Adrenal gland (tissue), 5 donors: ENCODE results near the gene METTL21A.

Experiments
- POLR2A ChIP-seq, 2 donors: fragments of 450-650 bp; IDR thresholded peaks; one replicate each; pipeline ENCODE4 v1.6.1; 2017; ENCODE audit warnings: antibody characterized with exemption in 2 of 2, mild to moderate bottlenecking in 2 of 2, moderate library complexity in 1 of 2
- TF ChIP-seq, protein P1 (sequence below), 6 experiments: fragments of 450-650 bp in 4 of 6; fragments of 200-600 bp in 2 of 6; sonication (generic) in 1 of 6; IDR thresholded peaks; 1 replicate in 5 of 6; 2 replicates in 1 of 6; pipeline versions ENCODE4 v1.5.1 to v1.8.0; 2016 to 2021; ENCODE audit warnings: antibody characterized with exemption in 6 of 6, mild to moderate bottlenecking in 2 of 6, moderate library complexity in 1 of 6
- donor health status: DM: no; HTN: no; CAD: no.

DNA sequence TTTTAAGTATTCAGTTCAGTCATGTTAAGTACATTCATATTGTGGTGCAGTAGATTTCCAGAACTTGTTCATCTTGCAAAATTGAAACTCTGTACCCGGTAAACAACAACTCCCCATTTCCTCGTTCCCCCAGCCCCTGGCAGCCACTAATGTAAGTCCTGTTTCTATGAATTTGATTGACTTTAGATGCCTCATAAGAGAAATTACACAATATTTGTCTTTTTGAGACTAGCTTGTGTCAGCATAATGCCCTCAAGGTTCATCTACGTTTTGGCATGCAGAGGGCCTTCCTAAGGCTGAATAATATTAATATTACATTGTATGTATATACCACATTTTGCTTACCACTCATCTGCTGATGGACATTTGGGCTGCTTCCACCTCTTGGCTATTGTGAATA lies 30.9 kb downstream of the METTL21A start:
- TF ChIP-seq, protein P1, sequence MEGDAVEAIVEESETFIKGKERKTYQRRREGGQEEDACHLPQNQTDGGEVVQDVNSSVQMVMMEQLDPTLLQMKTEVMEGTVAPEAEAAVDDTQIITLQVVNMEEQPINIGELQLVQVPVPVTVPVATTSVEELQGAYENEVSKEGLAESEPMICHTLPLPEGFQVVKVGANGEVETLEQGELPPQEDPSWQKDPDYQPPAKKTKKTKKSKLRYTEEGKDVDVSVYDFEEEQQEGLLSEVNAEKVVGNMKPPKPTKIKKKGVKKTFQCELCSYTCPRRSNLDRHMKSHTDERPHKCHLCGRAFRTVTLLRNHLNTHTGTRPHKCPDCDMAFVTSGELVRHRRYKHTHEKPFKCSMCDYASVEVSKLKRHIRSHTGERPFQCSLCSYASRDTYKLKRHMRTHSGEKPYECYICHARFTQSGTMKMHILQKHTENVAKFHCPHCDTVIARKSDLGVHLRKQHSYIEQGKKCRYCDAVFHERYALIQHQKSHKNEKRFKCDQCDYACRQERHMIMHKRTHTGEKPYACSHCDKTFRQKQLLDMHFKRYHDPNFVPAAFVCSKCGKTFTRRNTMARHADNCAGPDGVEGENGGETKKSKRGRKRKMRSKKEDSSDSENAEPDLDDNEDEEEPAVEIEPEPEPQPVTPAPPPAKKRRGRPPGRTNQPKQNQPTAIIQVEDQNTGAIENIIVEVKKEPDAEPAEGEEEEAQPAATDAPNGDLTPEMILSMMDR (IDR thresholded peaks at IDR 0.05): no peak
- TF ChIP-seq POLR2A (IDR thresholded peaks at IDR 0.05): no peak
